PC-9 (cell line): ENCODE data around the gene PRAMEF17.
"Not testable (repeated sequence)": the region's sequence is repeated elsewhere in the genome, so short reads cannot be mapped to it uniquely, and the experiment has no call there.

ENCODE experiments used
- EZH2 ChIP-seq: fragments of 200-600 bp; sonication (generic); IDR thresholded peaks from 2 replicates; pipeline ENCODE4 v1.8.0; 2017; ENCODE audit warnings: antibody characterized with exemption, low read depth
- TF ChIP-seq, protein P1 (sequence below): fragments of 200-600 bp; sonication (generic); conservative IDR thresholded peaks from 2 replicates; pipeline ENCODE4 v1.6.1; 2017; ENCODE audit warnings: mixed run types, antibody characterized with exemption, mild to moderate bottlenecking, moderate library complexity

DNA sequence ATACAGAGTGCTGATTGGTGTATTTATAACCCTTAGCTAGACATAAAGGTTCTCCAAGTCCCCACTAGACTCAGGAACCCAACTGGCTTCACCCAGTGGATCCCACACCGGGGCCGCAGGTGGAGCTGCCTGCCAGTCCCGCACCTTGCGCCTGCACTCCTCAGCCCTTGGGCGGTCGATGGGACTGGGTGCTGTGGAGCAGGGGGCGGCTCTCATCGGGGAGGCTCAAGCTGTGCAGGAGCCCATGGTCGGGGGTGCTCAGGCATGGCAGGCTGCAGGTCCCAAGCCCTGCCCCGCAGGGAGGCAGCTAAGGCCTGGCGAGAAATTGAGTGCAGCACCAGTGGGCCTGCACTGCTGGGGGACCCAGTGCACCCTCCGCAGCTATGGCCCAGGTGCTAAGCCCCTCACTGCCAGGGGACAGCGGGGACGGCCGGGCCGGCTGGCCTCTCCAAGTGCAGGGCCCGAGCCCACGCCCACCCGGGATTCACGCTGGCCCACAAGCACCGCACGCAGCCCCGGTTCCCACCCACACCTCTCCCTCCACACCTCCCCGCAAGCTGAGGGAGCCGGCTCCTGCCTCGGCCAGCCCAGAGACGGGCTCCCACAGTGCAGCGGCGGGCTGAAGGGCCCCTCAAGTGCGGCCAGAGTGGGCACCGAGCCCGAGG lies 44.4 kb downstream of the PRAMEF17 start:
- TF ChIP-seq, protein P1, sequence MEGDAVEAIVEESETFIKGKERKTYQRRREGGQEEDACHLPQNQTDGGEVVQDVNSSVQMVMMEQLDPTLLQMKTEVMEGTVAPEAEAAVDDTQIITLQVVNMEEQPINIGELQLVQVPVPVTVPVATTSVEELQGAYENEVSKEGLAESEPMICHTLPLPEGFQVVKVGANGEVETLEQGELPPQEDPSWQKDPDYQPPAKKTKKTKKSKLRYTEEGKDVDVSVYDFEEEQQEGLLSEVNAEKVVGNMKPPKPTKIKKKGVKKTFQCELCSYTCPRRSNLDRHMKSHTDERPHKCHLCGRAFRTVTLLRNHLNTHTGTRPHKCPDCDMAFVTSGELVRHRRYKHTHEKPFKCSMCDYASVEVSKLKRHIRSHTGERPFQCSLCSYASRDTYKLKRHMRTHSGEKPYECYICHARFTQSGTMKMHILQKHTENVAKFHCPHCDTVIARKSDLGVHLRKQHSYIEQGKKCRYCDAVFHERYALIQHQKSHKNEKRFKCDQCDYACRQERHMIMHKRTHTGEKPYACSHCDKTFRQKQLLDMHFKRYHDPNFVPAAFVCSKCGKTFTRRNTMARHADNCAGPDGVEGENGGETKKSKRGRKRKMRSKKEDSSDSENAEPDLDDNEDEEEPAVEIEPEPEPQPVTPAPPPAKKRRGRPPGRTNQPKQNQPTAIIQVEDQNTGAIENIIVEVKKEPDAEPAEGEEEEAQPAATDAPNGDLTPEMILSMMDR, result not testable (repeated sequence)
- TF ChIP-seq EZH2, result not testable (repeated sequence)
